Brain microvascular endothelial cell (primary cell): Measurements from ENCODE around the gene IPO9.

Experiments used
- DNase-seq: peaks from one replicate; pipeline ENCODE4 v3.0.0-alpha.2; 2020
- H3K27ac ChIP-seq: fragments of 250-450 bp; sonication (Bioruptor Pico); 2 replicates; pipeline ENCODE4 v1.5.1; 2020; ENCODE audit warnings: mild to moderate bottlenecking, moderate library complexity
- H3K27me3 ChIP-seq: fragments of 250-450 bp; sonication (Bioruptor Pico); replicated peaks from 2 replicates; pipeline ENCODE4 v1.5.1; 2020; ENCODE audit warnings: mild to moderate bottlenecking
- H3K36me3 ChIP-seq: fragments of 250-450 bp; sonication (Bioruptor Pico); replicated peaks from 2 replicates; pipeline ENCODE4 v1.5.1; 2020; ENCODE audit warnings: mild to moderate bottlenecking
- H3K4me3 ChIP-seq: 2 replicates; pipeline ENCODE4 v1.5.1; 2011; ENCODE audit warnings: low read depth, mild to moderate bottlenecking, control low read depth, low read length, moderate library complexity
- in situ Hi-C: cut with HindIII; loops from 2 replicates; pipeline ENCODE4 v1.10.0; 2017; ENCODE audit warnings: low sequenced_read_pairs, low pct_ligation_motif_present
- TF ChIP-seq, protein P1 (sequence below): IDR thresholded peaks from 2 replicates; pipeline ENCODE4 v1.5.1; 2011; ENCODE audit warnings: low read depth, mild to moderate bottlenecking, moderate library complexity, low read length, control low read depth, inconsistent platforms; ENCODE audit errors: missing control alignments

The IPO9 gene

DNA sequence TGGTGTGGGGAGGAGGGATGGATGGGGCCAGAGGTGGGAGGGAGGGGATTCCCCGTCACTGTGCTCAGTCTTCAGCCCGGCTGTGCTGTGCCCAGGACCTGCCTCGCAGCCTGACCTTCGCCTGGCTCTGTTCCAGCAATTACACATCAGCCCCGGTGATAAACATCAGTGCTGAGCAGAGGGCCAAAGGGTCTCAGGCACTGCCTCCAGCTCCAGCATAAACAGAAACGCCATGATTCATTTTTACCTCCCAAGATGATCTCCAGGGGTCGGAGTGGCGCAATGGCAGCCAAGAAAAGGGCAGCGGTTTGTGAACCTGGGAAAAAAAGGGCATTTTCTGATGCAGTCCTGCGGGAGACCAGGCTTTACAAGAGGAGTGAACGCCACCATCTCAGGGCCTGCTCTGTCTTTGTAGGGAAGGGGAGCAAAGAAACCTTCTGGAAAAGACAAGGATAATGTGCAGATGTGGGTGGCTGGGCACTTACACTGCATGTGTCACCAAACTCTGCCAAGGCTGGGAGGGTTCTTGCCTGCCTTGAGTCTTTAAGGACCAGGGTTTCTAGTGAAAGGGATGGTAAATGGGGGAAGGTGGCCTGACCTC, 87.8 kb downstream of the IPO9 start:
- TF ChIP-seq, protein P1, sequence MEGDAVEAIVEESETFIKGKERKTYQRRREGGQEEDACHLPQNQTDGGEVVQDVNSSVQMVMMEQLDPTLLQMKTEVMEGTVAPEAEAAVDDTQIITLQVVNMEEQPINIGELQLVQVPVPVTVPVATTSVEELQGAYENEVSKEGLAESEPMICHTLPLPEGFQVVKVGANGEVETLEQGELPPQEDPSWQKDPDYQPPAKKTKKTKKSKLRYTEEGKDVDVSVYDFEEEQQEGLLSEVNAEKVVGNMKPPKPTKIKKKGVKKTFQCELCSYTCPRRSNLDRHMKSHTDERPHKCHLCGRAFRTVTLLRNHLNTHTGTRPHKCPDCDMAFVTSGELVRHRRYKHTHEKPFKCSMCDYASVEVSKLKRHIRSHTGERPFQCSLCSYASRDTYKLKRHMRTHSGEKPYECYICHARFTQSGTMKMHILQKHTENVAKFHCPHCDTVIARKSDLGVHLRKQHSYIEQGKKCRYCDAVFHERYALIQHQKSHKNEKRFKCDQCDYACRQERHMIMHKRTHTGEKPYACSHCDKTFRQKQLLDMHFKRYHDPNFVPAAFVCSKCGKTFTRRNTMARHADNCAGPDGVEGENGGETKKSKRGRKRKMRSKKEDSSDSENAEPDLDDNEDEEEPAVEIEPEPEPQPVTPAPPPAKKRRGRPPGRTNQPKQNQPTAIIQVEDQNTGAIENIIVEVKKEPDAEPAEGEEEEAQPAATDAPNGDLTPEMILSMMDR: no peak
- DNase-seq: peak; percentile 87
- in situ Hi-C loops: no loop called here
- H3K27me3 ChIP-seq: no peaks in the 10 kb centered on the region
- H3K27ac ChIP-seq: peak overlapping the region; percentile 69
- no peaks in the 10 kb centered on the region for H3K36me3 ChIP-seq
- no peak overlapping the region for H3K4me3 ChIP-seq

DNA sequence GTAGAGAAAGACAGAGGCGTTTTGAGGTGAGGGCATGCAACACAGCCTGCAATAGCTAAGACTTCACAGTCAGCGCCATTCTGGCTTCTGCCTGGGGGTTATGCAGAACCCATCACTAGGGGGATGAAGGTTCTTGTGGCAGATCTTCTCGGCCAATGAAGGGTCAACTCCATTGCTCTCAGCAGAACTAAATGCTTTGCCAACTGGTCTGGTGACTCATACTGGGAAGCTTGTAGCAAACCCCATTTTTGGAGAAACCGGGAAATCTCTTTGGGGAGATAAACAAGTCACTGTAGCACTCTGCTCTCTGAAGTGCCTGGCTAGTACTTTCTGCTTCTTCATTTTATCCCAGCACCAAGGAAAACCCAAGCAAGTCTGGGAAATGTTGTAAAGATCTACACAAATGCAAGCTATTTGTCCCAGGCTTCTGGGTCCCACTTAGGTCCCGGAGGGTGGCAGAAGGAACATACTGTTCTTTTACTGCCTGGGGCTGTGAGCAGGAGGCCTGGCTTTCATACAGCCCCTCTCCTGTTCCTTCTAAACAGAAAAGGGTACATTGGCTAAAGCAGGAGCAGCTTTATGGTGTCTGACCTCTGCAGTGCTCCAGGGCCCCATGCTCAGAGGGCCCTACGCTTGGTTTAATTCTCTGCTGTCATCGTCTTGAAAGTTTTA, 88.5 kb downstream of the IPO9 start:
- in situ Hi-C loops: no loop called here
- TF ChIP-seq, protein P1: no peak
- H3K27me3 ChIP-seq: no peaks in the 10 kb centered on the region
- peak overlapping the region; percentile 69 for H3K27ac ChIP-seq
- H3K36me3 ChIP-seq: no peaks in the 10 kb centered on the region
- peak; percentile 75 for DNase-seq
- H3K4me3 ChIP-seq: no peak overlapping the region

DNA sequence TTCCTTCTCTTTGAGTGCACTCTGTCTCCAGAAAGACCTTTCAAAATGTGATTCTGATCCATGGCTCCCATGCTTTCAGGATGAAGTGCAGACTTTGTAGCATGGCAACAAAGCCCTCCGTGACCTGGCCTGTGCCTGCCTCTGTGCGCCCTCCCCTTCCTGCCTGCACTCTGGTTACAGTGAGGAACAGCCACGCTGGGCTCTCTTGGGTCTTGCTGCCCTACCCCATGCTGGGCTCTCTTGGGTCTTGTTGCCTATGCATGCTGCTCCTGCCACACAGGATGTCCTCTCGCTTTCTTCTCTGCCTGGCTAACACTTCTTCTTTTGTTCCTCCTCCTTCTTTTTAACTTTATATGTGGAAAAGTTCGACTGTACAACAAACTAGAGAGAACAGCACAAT, 89.4 kb downstream of the IPO9 start:
- TF ChIP-seq, protein P1: no peak
- H3K36me3 ChIP-seq: no peaks in the 10 kb centered on the region
- no peak overlapping the region for H3K27ac ChIP-seq
- DNase-seq: no peak
- in situ Hi-C loops: no loop called here
- no peak overlapping the region for H3K4me3 ChIP-seq
- no peaks in the 10 kb centered on the region for H3K27me3 ChIP-seq

DNA sequence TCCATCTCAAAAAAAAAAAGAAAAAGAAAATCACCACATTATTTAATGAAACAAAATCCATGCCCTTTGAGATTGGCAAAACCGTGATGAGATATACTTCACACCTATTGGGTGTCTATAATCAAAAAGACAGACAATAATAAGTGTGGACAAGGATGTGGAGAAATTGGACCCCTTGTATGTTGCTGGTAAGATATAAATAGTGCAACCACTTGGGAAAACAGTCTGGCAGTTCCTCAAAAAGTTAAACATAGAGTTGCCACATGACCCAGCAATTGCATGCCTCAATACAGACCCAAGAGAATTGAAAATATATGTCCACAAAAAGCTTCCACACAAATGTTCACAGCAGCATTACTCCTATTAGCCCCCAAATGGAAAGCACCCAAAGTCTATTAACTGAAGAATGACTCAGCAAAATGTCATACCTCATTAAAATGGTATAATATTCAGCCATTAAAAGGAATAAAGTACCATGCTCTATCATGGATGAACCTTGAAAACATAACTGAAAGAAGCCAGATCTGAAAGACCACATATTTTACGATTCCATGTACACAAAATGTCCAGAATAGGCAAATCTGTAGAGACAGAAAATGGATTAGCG, 93.1 kb downstream of the IPO9 start:
- Histone ChIP-seq H3K4me3 (no peak overlapping the region), H3K36me3 (no peaks in the 10 kb centered on the region), H3K27me3 (no peaks in the 10 kb centered on the region), H3K27ac (no peak overlapping the region)
- TF ChIP-seq, protein P1: no peak
- no peak for DNase-seq
- in situ Hi-C loops: no loop called here

DNA sequence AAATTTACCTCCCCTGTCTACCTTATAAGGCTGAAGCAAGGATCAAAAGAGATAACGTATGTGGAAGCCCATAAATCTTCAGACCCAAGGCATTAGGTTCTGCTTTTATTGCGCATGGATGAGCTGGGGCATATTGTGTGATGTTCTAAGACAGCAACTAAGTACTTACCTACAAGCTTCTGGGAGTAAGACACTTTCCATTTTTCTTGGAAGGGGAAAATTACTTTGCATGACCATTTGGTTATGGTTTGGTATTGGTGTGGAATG, 96.3 kb downstream of the IPO9 start:
- in situ Hi-C loops: no loop called here
- Histone ChIP-seq H3K4me3 (no peak overlapping the region), H3K27ac (no peak overlapping the region), H3K36me3 (no peaks in the 10 kb centered on the region), H3K27me3 (no peaks in the 10 kb centered on the region)
- TF ChIP-seq, protein P1: no peak
- no peak for DNase-seq
